ENCODE data around the gene EHMT1.

DNA sequence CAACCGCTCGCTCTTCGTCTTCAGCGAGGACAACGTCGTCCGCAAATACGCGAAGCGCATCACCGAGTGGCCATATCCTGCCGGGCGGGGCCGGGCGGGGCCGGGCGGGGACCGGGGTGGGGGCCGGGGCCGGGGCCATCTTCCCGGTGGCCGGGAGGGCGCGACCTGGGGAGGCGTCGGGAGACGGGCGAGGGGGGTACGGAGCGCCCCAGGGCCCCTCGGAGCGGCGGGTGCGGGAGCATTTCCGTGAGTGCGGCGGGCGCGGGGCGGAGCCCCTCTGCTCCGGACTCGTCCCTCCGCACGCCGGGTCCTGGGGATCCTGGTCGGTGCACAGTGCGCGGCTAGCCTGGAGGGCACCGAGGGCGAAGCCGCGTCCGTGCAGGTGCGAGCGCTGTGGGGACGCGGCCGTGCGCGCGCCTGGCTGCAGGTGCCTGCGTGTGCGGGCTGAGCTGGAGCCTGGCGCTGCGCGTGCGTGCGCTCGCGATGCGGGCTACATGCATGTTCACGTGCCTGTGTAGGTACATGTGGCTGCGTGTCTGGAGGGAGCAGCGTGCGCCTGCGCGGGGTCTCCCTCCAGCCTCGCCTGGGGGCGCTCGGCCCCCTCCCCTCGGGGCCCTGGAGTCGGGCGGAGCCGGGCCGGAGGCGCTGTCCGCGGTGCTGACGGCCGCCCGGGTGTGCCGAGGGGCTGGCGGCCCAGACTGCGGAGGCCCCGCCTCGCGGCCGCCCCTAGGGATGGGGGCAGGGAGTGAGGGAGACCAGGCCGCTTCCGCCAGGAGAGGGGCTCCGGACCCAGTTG lies 259.5 kb downstream of the EHMT1 start:
- TF ChIP-seq, protein P1, sequence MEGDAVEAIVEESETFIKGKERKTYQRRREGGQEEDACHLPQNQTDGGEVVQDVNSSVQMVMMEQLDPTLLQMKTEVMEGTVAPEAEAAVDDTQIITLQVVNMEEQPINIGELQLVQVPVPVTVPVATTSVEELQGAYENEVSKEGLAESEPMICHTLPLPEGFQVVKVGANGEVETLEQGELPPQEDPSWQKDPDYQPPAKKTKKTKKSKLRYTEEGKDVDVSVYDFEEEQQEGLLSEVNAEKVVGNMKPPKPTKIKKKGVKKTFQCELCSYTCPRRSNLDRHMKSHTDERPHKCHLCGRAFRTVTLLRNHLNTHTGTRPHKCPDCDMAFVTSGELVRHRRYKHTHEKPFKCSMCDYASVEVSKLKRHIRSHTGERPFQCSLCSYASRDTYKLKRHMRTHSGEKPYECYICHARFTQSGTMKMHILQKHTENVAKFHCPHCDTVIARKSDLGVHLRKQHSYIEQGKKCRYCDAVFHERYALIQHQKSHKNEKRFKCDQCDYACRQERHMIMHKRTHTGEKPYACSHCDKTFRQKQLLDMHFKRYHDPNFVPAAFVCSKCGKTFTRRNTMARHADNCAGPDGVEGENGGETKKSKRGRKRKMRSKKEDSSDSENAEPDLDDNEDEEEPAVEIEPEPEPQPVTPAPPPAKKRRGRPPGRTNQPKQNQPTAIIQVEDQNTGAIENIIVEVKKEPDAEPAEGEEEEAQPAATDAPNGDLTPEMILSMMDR (IDR thresholded peaks at IDR 0.05; ENCODE audit: low read length): no peak
- TF ChIP-seq EZH2 (IDR thresholded peaks at IDR 0.05; ENCODE audit: borderline replicate concordance, low read length): no peak

All from OCI-LY1 (cell line).